ENCODE data around the gene HSPB6.
"Not testable (repeated sequence)": the region's sequence is repeated elsewhere in the genome, so short reads cannot be mapped to it uniquely, and the experiment has no call there.

The HSPB6 gene

GRCh38 chr19:35785339-35785627, 28.5 kb upstream of the HSPB6 start:
- no peak for DNase-seq

- no peak for DNase-seq
These were observed 27.9 kb upstream of the HSPB6 start for GRCh38 chr19:35784503-35785338.

- DNase-seq = no peak
These were observed 26.9 kb upstream of the HSPB6 start for GRCh38 chr19:35783469-35784434.

- DNase-seq = no peak
These were observed 25.8 kb upstream of the HSPB6 start for GRCh38 chr19:35782589-35782988.

GRCh38 chr19:35781650-35782049, 24.8 kb upstream of the HSPB6 start:
- no peak for DNase-seq

GRCh38 chr19:35780717-35781116, 23.9 kb upstream of the HSPB6 start:
- no peak for DNase-seq

- DNase-seq = no peak
These were observed 23.2 kb upstream of the HSPB6 start for GRCh38 chr19:35780058-35780457.

- DNase-seq = no peak
These were observed 22.2 kb upstream of the HSPB6 start for GRCh38 chr19:35779033-35779432.

GRCh38 chr19:35777961-35778360, 21.1 kb upstream of the HSPB6 start:
- no peak for DNase-seq

- no peak for DNase-seq
These were observed 20.4 kb upstream of the HSPB6 start for GRCh38 chr19:35777086-35777841.

GRCh38 chr19:35776102-35776788, 19.4 kb upstream of the HSPB6 start:
- no peak for DNase-seq

- peak; percentile 100 for DNase-seq
These were observed 18.7 kb upstream of the HSPB6 start, which contains the start of gene ARHGAP33 for GRCh38 chr19:35775298-35776101. Gene ARHGAP33 (plus strand): TSS chr19:35775564. CDS start chr19:35775659, 95 bp downstream.

GRCh38 chr19:35775046-35775297, 18.1 kb upstream of the HSPB6 start:
- no peak for DNase-seq

- DNase-seq = no peak
These were observed 17.6 kb upstream of the HSPB6 start for GRCh38 chr19:35774274-35775045.

- DNase-seq = no peak
These were observed 16.4 kb upstream of the HSPB6 start for GRCh38 chr19:35773020-35773806.

- DNase-seq = not testable (repeated sequence)
These were observed 15.5 kb upstream of the HSPB6 start for GRCh38 chr19:35772362-35772761.

GRCh38 chr19:35768082-35768421, 11.2 kb upstream of the HSPB6 start:
- DNase-seq = no peak

- no peak for DNase-seq
These were observed 10.7 kb upstream of the HSPB6 start for GRCh38 chr19:35767288-35768081.

- no peak for DNase-seq
These were observed 9.8 kb upstream of the HSPB6 start for GRCh38 chr19:35766571-35767104.
